Measurements from ENCODE around the gene GABRR3.

The GABRR3 gene

DNA sequence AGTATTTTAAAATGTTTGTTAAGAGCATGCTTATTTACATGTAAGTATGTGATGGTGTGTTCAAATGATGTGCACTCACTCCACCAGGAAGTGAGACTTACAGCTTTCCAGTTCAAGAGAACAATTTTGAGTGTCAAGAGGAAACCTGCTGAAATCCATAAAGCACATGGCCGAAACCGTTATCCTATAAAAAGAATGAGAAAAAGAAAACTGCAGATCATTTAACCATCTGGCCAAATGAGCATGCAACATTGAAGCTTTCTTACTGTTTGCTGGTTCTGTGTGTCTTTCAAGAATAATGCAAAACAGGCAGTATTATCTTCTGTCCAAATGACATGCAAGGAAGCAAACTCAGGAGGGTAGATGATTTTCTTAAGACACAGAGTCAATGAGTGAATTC is 26.3 kb downstream of the GABRR3 start:
- Histone ChIP-seq H3K4me1 (no peaks in the 10 kb centered on the region), H3K27ac (no peak overlapping the region), H3K36me3 (no peaks in the 10 kb centered on the region), H3K4me3 (no peak overlapping the region), H3K9me3 (no peaks in the 10 kb centered on the region), H3K27me3 (no peaks in the 10 kb centered on the region)
- DNase-seq: no peak
- TF ChIP-seq, protein P1, sequence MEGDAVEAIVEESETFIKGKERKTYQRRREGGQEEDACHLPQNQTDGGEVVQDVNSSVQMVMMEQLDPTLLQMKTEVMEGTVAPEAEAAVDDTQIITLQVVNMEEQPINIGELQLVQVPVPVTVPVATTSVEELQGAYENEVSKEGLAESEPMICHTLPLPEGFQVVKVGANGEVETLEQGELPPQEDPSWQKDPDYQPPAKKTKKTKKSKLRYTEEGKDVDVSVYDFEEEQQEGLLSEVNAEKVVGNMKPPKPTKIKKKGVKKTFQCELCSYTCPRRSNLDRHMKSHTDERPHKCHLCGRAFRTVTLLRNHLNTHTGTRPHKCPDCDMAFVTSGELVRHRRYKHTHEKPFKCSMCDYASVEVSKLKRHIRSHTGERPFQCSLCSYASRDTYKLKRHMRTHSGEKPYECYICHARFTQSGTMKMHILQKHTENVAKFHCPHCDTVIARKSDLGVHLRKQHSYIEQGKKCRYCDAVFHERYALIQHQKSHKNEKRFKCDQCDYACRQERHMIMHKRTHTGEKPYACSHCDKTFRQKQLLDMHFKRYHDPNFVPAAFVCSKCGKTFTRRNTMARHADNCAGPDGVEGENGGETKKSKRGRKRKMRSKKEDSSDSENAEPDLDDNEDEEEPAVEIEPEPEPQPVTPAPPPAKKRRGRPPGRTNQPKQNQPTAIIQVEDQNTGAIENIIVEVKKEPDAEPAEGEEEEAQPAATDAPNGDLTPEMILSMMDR (IDR thresholded peaks at IDR 0.05): no peak
- intact Hi-C loops (cut with DNase I; ENCODE audit: low total_unique reads): no loop called here

DNA sequence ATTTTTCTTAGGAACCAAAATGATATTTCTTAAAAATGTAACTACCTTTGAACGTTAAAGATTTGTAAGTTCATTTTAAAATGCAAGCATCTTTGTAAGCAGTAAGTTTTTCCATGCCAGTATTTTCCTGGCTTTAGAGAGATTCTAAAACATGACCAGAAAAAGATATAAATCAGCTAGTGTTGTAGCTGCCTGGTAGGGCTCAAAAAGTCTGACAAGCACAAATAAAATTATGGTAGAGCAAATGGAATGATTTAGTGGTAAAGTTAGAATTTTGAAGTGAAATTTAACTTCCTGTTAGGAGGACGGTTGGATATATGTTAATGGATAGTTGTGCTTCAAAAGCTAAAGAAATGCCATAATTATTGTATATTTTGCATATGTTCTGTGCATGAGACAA is 29.7 kb downstream of the GABRR3 start:
- Histone ChIP-seq H3K27ac (no peak overlapping the region), H3K4me3 (no peak overlapping the region), H3K36me3 (no peaks in the 10 kb centered on the region), H3K9me3 (no peaks in the 10 kb centered on the region), H3K4me1 (no peaks in the 10 kb centered on the region), H3K27me3 (no peaks in the 10 kb centered on the region)
- no peak for DNase-seq
- TF ChIP-seq, protein P1 (IDR thresholded peaks at IDR 0.05): no peak
- intact Hi-C loops (cut with DNase I; ENCODE audit: low total_unique reads): no loop called here

DNA sequence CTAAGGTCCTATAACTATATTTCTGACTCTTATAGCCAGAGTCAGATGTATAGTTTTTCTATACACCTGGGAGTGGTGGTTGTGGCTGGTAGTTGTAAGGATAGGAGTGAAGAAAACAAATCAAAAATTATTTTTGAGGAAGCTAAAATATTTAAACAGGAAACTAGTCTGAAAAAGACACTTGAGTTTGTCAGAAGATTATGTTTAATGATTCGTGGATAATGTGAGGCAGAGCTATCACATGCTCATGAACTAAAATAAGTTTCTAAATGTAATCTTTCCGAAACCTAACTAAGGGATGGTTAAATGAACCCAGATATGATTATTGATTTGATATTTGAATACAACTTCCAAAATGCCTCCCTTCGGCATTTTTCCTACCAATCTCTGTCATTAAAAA is 30.4 kb downstream of the GABRR3 start:
- Histone ChIP-seq H3K27ac (no peak overlapping the region), H3K36me3 (no peaks in the 10 kb centered on the region), H3K4me3 (no peak overlapping the region), H3K27me3 (no peaks in the 10 kb centered on the region), H3K9me3 (no peaks in the 10 kb centered on the region), H3K4me1 (no peaks in the 10 kb centered on the region)
- DNase-seq: no peak
- intact Hi-C loops (cut with DNase I; ENCODE audit: low total_unique reads): no loop called here
- TF ChIP-seq, protein P1 (IDR thresholded peaks at IDR 0.05): no peak

DNA sequence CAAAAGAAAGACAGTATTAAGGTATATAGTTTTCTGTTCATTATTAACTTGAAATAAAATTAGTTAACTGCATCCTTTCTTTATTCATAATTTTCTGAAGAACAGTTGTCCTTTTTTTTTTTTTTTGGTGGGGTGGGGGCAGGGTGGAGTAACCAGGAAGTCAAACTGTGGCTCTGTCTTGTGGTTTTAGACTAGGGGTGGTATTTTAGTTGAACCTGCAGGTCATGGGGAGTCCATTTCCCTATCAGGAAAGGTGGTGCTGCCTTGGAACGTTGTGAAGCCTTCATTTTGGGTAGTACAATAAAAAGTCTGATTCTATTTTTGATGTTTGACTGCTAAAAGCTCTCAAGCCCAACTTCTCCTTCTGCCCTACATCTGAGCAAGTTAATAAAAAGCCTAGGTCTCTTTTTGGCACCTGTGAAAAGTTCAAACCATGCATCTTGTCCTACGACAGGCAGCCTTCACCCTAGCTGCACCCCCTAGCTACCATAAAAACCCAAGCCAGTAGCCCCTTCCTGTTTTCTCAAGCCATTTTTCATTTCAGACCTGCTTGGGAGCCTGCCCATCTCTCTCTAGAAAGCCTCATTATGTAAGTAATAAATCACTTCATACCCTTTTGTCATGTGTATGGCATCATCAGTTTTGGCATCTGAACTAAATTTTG is 31.7 kb downstream of the GABRR3 start:
- Histone ChIP-seq H3K9me3 (no peaks in the 10 kb centered on the region), H3K4me1 (no peaks in the 10 kb centered on the region), H3K4me3 (no peak overlapping the region), H3K36me3 (no peaks in the 10 kb centered on the region), H3K27me3 (no peaks in the 10 kb centered on the region), H3K27ac (no peak overlapping the region)
- intact Hi-C loops (cut with DNase I; ENCODE audit: low total_unique reads): no loop called here
- TF ChIP-seq, protein P1 (IDR thresholded peaks at IDR 0.05): no peak
- no peak for DNase-seq

DNA sequence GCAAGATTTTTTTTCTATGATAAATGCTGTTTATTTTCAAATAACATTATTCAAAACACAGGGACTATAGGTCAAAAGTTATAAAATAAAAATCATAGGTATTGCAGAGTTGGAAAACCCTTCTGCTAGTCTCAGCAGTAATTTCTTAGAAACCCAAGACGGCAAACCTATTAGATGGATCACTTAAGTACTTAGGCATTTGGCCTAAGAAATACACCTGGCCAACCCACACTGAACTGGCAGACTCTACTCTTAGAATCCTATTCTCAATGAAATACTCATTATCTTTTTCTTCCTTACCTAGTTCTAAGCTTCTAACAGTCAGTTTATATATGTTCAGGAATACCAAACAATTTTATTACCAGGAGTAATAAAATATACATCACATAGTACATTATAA is 32.4 kb downstream of the GABRR3 start:
- Histone ChIP-seq H3K36me3 (no peaks in the 10 kb centered on the region), H3K9me3 (no peaks in the 10 kb centered on the region), H3K4me3 (no peak overlapping the region), H3K4me1 (no peaks in the 10 kb centered on the region), H3K27me3 (no peaks in the 10 kb centered on the region), H3K27ac (no peak overlapping the region)
- TF ChIP-seq, protein P1 (IDR thresholded peaks at IDR 0.05): no peak
- intact Hi-C loops (cut with DNase I; ENCODE audit: low total_unique reads): no loop called here
- DNase-seq: no peak

DNA sequence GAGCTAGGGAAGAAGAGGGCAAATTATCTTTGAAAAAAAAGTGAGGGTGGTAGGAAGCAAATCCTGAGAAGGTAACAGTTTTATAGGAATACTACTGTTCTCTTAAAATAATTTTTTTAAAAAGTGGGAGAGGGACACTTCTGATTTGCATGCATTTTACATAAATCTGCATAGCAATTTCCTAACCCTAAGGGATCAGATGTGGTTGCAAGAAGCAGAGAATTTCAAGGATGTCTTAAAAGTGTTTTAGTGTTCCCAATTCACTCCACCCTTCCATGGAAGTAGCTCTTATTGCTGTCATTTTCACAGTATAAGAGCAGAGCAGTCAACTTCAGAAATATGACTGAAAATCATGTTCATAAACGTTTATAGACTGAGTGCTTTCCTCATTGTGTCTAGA is 35.1 kb downstream of the GABRR3 start:
- H3K9me3 ChIP-seq: no peaks in the 10 kb centered on the region
- TF ChIP-seq, protein P1 (IDR thresholded peaks at IDR 0.05): no peak
- H3K27ac ChIP-seq: no peak overlapping the region
- H3K36me3 ChIP-seq: no peaks in the 10 kb centered on the region
- intact Hi-C loops (cut with DNase I; ENCODE audit: low total_unique reads): no loop called here
- DNase-seq: no peak
- H3K27me3 ChIP-seq: no peaks in the 10 kb centered on the region
- no peak overlapping the region for H3K4me3 ChIP-seq
- H3K4me1 ChIP-seq: no peaks in the 10 kb centered on the region

All from tibial artery (tissue), 4 donors.